LNCaP clone FGC (cell line): ENCODE results near the gene RBM15.

ENCODE experiments used
- DNase-seq: peaks from one replicate; pipeline ENCODE4 v3.0.0-alpha.2; 2011; ENCODE audit warnings: low read depth
- H3K4me3 ChIP-seq: 2 replicates; pipeline ENCODE4 v1.5.1; 2011; ENCODE audit warnings: mild to moderate bottlenecking, low read depth, low read length, control low read depth
- CTCF ChIP-seq: IDR thresholded peaks from 2 replicates; pipeline ENCODE4 v1.5.1; 2012; ENCODE audit warnings: mild to moderate bottlenecking; ENCODE audit not compliant: control insufficient read depth, insufficient read depth; ENCODE audit errors: extremely low read depth

Gene RBM15

GRCh38 chr1:110387048-110387754, 48.0 kb downstream of the RBM15 start:
- no peak for DNase-seq
- H3K4me3 ChIP-seq = no peak overlapping the region
- TF ChIP-seq CTCF = no peak

GRCh38 chr1:110390096-110390495, 50.9 kb downstream of the RBM15 start:
- TF ChIP-seq CTCF = no peak
- DNase-seq = no peak
- H3K4me3 ChIP-seq = no peak overlapping the region

GRCh38 chr1:110390692-110391245, 51.6 kb downstream of the RBM15 start, which contains the start of gene SLC16A4:
SLC16A4 (minus strand) TSS chr1:110391026; CDS start chr1:110389323, 1,703 bp downstream.
- no peak within 1 kb of the TSS for H3K4me3 ChIP-seq
- DNase-seq = no peak
- no peak for TF ChIP-seq CTCF

- TF ChIP-seq CTCF = no peak
- no peak for DNase-seq
- H3K4me3 ChIP-seq = no peak overlapping the region
These were observed 54.1 kb downstream of the RBM15 start for GRCh38 chr1:110393286-110393685.

- no peak for TF ChIP-seq CTCF
- DNase-seq = no peak
- no peak overlapping the region for H3K4me3 ChIP-seq
These were observed 54.7 kb downstream of the RBM15 start for GRCh38 chr1:110393691-110394492.

GRCh38 chr1:110394493-110394820, 55.3 kb downstream of the RBM15 start:
- H3K4me3 ChIP-seq = no peak overlapping the region
- no peak for DNase-seq
- TF ChIP-seq CTCF = no peak
